SK-N-SH (cell line): ENCODE results near the gene MGME1. TPM values are rescaled to one million over a fixed set of nuclear protein-coding genes. Genes with fewer than 3 reads are reported as not detected.

Experiments
- CTCF ChIA-PET: fragments of 300-600, 350-600 bp; formaldehyde crosslinking; extraction: SDS; loops from one replicate; lab custom pipeline; 2021; lab: Yijun Ruan, JAX
- POLR2A ChIA-PET: fragments of 350-600 bp; sonication (Branson Sonifier 250); formaldehyde crosslinking; extraction: SDS; loops from one replicate; lab custom pipeline; 2020; ENCODE audit warnings: antibody characterized with exemption, inconsistent platforms; lab: Yijun Ruan, JAX
- DNase-seq: peaks from one replicate; pipeline ENCODE4 v3.0.0; 2012
- H2AFZ ChIP-seq: fragments of 200-600 bp; sonication (generic); 2 replicates; pipeline ENCODE4 v1.8.1; 2016; ENCODE audit warnings: antibody characterized with exemption, mild to moderate bottlenecking, low read depth
- H3F3A ChIP-seq: fragments of 200-600 bp; sonication (generic); replicated peaks from 2 replicates; pipeline ENCODE3; 2016; ENCODE audit warnings: antibody characterized with exemption, mild to moderate bottlenecking; ENCODE audit not compliant: insufficient read depth
- H3K27ac ChIP-seq, 2 experiments: fragments of 200-500 bp in 1 of 2; fragments of 200-600 bp in 1 of 2; sonication (Bioruptor generic) in 1 of 2; sonication (generic), shearing (Covaris generic) in 1 of 2; 2 replicates each; pipeline versions ENCODE4 v1.5.1 to v1.6.1; 2014 to 2016; ENCODE audit warnings: low read depth in 2 of 2, inconsistent platforms in 1 of 2, low read length in 1 of 2, mild to moderate bottlenecking in 1 of 2, mixed read lengths in 1 of 2
- H3K27me3 ChIP-seq: fragments of 200-600 bp; sonication (generic), shearing (Covaris generic); 2 replicates; pipeline ENCODE4 v1.6.1; 2016; ENCODE audit warnings: mixed run types; ENCODE audit not compliant: insufficient read depth
- H3K36me3 ChIP-seq, 2 experiments: fragments of 200-500 bp in 1 of 2; fragments of 200-600 bp in 1 of 2; sonication (Bioruptor generic) in 1 of 2; sonication (generic) in 1 of 2; replicated peaks in 1 of 2; 2 replicates each; pipeline versions ENCODE3 to v1.5.1; 2014 to 2016; ENCODE audit warnings: low read length in 1 of 2, mild to moderate bottlenecking in 1 of 2; ENCODE audit not compliant: insufficient read depth in 2 of 2, control insufficient read depth in 1 of 2
- H3K4me1 ChIP-seq, 2 experiments: fragments of 200-500 bp in 1 of 2; fragments of 200-600 bp in 1 of 2; sonication (Bioruptor generic) in 1 of 2; sonication (generic), shearing (Covaris generic) in 1 of 2; 2 replicates each; pipeline versions ENCODE4 v1.5.1 to v1.6.1; 2014 to 2016; ENCODE audit warnings: low read depth in 1 of 2, low read length in 1 of 2, mixed run types in 1 of 2; ENCODE audit not compliant: insufficient read depth in 2 of 2, control insufficient read depth in 1 of 2
- H3K4me2 ChIP-seq: fragments of 200-600 bp; sonication (generic), shearing (Covaris generic); 2 replicates; pipeline ENCODE4 v1.6.1; 2017; ENCODE audit warnings: mixed run types
- H3K4me3 ChIP-seq, 2 experiments: fragments of 200-500 bp in 1 of 2; fragments of 200-600 bp in 1 of 2; sonication (Bioruptor generic) in 1 of 2; sonication (generic), shearing (Covaris generic) in 1 of 2; 2 replicates each; pipeline versions ENCODE4 v1.5.1 to v1.8.1; 2014 to 2016; ENCODE audit warnings: low read depth in 2 of 2, inconsistent platforms in 1 of 2, low read length in 1 of 2, mild to moderate bottlenecking in 1 of 2, mixed read lengths in 1 of 2, moderate library complexity in 1 of 2
- H3K79me2 ChIP-seq: fragments of 200-600 bp; sonication (generic); 2 replicates; pipeline ENCODE4 v1.8.1; 2017; ENCODE audit warnings: mild to moderate bottlenecking; ENCODE audit not compliant: insufficient read depth
- H3K9ac ChIP-seq: fragments of 200-600 bp; sonication (generic); 2 replicates; pipeline ENCODE4 v1.6.1; 2017; ENCODE audit warnings: mixed run types
- H3K9me2 ChIP-seq: fragments of 200-600 bp; sonication (generic); 2 replicates; pipeline ENCODE4 v1.6.1; 2017; ENCODE audit warnings: mixed run types
- H3K9me3 ChIP-seq: fragments of 200-600 bp; sonication (generic); 2 replicates; pipeline ENCODE4 v1.6.1; 2017; ENCODE audit warnings: mixed run types, mild to moderate bottlenecking, moderate library complexity
- H4K20me1 ChIP-seq: fragments of 200-600 bp; sonication (generic); 2 replicates; pipeline ENCODE4 v1.6.1; 2017; ENCODE audit warnings: mild to moderate bottlenecking, mixed run types; ENCODE audit not compliant: insufficient read depth
- ELF1 ChIP-seq: IDR thresholded peaks from 2 replicates; pipeline ENCODE4 v1.4.0; 2012
- MXI1 ChIP-seq: IDR thresholded peaks from 2 replicates; pipeline ENCODE4 v1.6.1; 2012; ENCODE audit warnings: mild to moderate bottlenecking, low read depth, low read length, improper control_type of control experiment
- NFIC ChIP-seq: IDR thresholded peaks from 2 replicates; pipeline ENCODE4 v1.4.0; 2012; ENCODE audit warnings: borderline replicate concordance
- RAD21 ChIP-seq: IDR thresholded peaks from 2 replicates; pipeline ENCODE4 v1.6.1; 2012; ENCODE audit warnings: mild to moderate bottlenecking, low read length
- RFX5 ChIP-seq: IDR thresholded peaks from 2 replicates; pipeline ENCODE4 v1.6.1; 2012; ENCODE audit warnings: mild to moderate bottlenecking, improper control_type of control experiment, low read length
- TEAD4 ChIP-seq: IDR thresholded peaks from 2 replicates; pipeline ENCODE4 v1.4.0; 2012; ENCODE audit warnings: mild to moderate bottlenecking, borderline replicate concordance; ENCODE audit not compliant: insufficient read depth
- whole genome bisulfite sequencing: methylation state at CpG from one replicate; pipeline ENCODE4 v1.1.6; 2017; ENCODE audit warnings: low lambda C conversion rate; 5-methylcytosine and 5-hydroxymethylcytosine counted together
- polyA plus RNA-seq, 3 experiments: library from polyadenylated mRNA; depleted of rRNA; stranded (reverse); fragments of >200 nt; gene quantifications; 2 replicates each; pipeline ENCODE4 v1.2.3, GENCODE V29; 2012
- TF ChIP-seq, protein P1 (sequence below): fragments of 150-350 bp; IDR thresholded peaks from 2 replicates; pipeline ENCODE4 v1.6.1; 2016; ENCODE audit warnings: mild to moderate bottlenecking, low read depth, low read length
- TF ChIP-seq, protein P2 (sequence below): IDR thresholded peaks from 2 replicates; pipeline ENCODE4 v1.4.0; 2012; ENCODE audit warnings: low read depth, borderline replicate concordance

The MGME1 gene
- polyA plus RNA-seq, 1 of the 3 experiments (the other 2 are of a cell fraction) = 7.9 TPM

DNA sequence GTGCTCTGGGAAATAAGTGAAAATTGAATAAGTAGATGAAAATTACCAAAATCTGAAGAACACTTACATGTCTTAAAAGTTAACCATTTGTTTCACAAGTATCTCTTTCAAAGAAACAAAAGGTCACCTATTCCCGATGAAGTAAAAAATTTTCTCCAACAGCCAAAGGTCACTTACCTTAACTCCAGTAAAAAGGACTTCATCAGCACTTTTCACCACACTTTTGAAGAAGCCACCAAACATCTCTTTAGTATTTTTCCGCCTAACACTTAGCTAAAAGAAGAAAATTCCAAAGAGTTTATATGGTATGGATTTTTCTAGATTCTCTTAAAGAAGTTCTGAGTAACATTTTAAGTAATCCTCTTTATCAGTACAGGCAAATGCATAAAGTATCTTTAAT lies 17.5 kb upstream of the MGME1 start:
- Histone ChIP-seq H3K9me2 (no peaks in the 10 kb centered on the region), H3K4me3 (no peak overlapping the region), H2AFZ (no peak overlapping the region), H3K4me1 (no peaks in the 10 kb centered on the region), H3K79me2 (peaks cover 72% of the 10 kb centered on the region), H3K36me3 (peaks cover 88 to 90% of the 10 kb centered on the region in 2 experiments), H4K20me1 (peaks cover 11% of the 10 kb centered on the region), H3K9ac (no peak overlapping the region), H3F3A (peaks cover 13% of the 10 kb centered on the region), H3K9me3 (no peaks in the 10 kb centered on the region), H3K27ac (no peak overlapping the region), H3K27me3 (no peaks in the 10 kb centered on the region), H3K4me2 (no peak overlapping the region)
- WGBS = 95% methylated on average over 2 of the region's 2 CpGs
- CTCF ChIA-PET = interaction anchor here (1.3 kb wide), 1 partner anchor 12 kb away, joined by 4 read pairs; no protein-coding TSS in a partner anchor
- POLR2A ChIA-PET = no interaction called here
- no peak for DNase-seq
- TF ChIP-seq MXI1 (no peak), RFX5 (no peak), RAD21 (no peak), TEAD4 (no peak)

DNA sequence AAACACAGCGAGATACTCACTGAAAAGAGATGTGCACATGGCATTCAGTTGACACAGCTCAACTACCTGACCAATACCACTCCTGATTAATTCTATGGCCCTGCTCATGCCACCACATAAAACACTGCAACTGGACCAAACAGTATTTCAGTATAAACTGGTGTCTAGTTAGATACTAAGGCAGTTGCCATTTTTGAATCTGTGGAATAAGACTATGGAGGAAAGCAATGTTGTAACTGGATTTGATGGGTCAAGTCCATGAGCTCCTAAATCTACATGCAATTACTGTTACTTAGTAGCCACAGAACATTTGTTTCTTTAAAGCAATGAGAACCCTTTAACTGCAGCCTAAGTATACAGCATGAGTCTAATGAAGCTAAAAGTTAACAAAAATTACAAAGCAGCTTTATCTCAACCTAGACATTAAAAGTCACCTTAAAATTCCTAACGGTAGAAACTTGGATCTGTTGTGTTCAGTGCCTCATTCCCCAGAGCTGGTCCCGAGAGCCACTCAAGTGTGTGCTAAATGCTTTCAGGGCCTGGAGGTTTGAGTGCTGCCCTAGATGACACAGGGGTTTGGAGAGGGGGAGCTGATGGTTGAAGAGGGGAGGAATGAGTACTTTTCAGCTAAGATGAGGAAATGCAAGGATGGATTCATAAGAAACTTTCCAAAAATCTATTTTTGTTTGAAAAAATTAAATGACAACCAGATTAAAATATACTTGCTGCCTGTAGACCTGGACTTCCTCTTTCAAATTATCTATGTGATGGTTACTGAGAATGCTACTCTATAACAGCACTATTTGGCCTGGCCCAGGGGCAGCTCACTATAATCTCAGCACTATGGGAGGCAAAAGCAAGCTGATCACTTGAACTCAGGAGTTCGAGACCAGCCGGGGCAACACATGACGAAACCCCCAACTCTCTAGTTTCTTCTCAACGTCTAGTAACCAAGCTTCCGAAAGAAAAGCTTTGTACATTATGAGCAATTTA lies 15.8 kb upstream of the MGME1 start:
- POLR2A ChIA-PET = no interaction called here
- CTCF ChIA-PET = interaction anchor here (0.8 to 3.3 kb wide), 5 partner anchors 13 to 336 kb away, joined by 3 to 11 read pairs (median 3); partner anchors contain the start of gene SNX5
- WGBS = 93% methylated on average over 8 of the region's 8 CpGs

More for the DNA sequence above, 15.8 kb upstream of the MGME1 start:
- Histone ChIP-seq H2AFZ (no peak overlapping the region), H3K4me2 (no peak overlapping the region), H3K79me2 (peaks cover 86% of the 10 kb centered on the region), H3K9me2 (no peaks in the 10 kb centered on the region), H3K9me3 (no peaks in the 10 kb centered on the region), H3K27ac (no peak overlapping the region), H4K20me1 (peaks cover 26% of the 10 kb centered on the region), H3K4me1 (0 out of 4 replicates have a peak, but pooled peaks cover 0 to 2% of the 10 kb centered on the region in 2 experiments), H3K36me3 (peaks cover 75 to 79% of the 10 kb centered on the region in 2 experiments), H3F3A (peaks cover 14% of the 10 kb centered on the region), H3K4me3 (no peak overlapping the region), H3K9ac (no peak overlapping the region), H3K27me3 (no peaks in the 10 kb centered on the region)
- DNase-seq = no peak
- TF ChIP-seq, protein P1, sequence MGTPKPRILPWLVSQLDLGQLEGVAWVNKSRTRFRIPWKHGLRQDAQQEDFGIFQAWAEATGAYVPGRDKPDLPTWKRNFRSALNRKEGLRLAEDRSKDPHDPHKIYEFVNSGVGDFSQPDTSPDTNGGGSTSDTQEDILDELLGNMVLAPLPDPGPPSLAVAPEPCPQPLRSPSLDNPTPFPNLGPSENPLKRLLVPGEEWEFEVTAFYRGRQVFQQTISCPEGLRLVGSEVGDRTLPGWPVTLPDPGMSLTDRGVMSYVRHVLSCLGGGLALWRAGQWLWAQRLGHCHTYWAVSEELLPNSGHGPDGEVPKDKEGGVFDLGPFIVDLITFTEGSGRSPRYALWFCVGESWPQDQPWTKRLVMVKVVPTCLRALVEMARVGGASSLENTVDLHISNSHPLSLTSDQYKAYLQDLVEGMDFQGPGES = no peak
- TF ChIP-seq ELF1 (no peak), NFIC (no peak)
- TF ChIP-seq, protein P2, sequence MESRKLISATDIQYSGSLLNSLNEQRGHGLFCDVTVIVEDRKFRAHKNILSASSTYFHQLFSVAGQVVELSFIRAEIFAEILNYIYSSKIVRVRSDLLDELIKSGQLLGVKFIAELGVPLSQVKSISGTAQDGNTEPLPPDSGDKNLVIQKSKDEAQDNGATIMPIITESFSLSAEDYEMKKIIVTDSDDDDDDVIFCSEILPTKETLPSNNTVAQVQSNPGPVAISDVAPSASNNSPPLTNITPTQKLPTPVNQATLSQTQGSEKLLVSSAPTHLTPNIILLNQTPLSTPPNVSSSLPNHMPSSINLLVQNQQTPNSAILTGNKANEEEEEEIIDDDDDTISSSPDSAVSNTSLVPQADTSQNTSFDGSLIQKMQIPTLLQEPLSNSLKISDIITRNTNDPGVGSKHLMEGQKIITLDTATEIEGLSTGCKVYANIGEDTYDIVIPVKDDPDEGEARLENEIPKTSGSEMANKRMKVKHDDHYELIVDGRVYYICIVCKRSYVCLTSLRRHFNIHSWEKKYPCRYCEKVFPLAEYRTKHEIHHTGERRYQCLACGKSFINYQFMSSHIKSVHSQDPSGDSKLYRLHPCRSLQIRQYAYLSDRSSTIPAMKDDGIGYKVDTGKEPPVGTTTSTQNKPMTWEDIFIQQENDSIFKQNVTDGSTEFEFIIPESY = no peak
